Prostate gland (tissue), 2 donors: ENCODE data around the gene SIAH2. TPM values are rescaled to one million over a fixed set of nuclear protein-coding genes. Genes with fewer than 3 reads are reported as not detected.

Experiments
- DNase-seq: peaks from one replicate; pipeline ENCODE4 v3.0.0-alpha.2; 2019; ENCODE audit warnings: low spot score
- H3K27ac ChIP-seq, 2 donors: fragments of 200-600 bp; sonication (generic); 2 replicates each; pipeline ENCODE4 v1.5.1; 2017 to 2019
- H3K27me3 ChIP-seq: fragments of 200-600 bp; sonication (generic); replicated peaks from 2 replicates; pipeline ENCODE4 v1.5.1; 2019; ENCODE audit not compliant: insufficient read depth
- H3K36me3 ChIP-seq, 2 donors: fragments of 200-600 bp; sonication (generic); 1 replicate in 1 of 2; 2 replicates in 1 of 2; pipeline versions ENCODE4 v1.5.1 to v1.8.1; 2017 to 2019
- H3K4me1 ChIP-seq: fragments of 200-600 bp; sonication (generic); replicated peaks from 2 replicates; pipeline ENCODE4 v1.5.1; 2019
- H3K4me3 ChIP-seq, 2 donors: fragments of 200-600 bp; sonication (generic); 2 replicates each; pipeline ENCODE4 v1.5.1; 2017 to 2019
- H3K9me3 ChIP-seq: fragments of 200-600 bp; sonication (generic); 2 replicates; pipeline ENCODE4 v1.5.1; 2017
- POLR2A ChIP-seq: fragments of 450-650 bp; IDR thresholded peaks from one replicate; pipeline ENCODE4 v1.6.1; 2016; ENCODE audit warnings: antibody characterized with exemption, mild to moderate bottlenecking
- POLR2AphosphoS5 ChIP-seq: sonication (generic); formaldehyde crosslinking; IDR thresholded peaks from one replicate; pipeline ENCODE4 v1.6.1; 2017; ENCODE audit warnings: antibody characterized with exemption
- WGBS: methylation state at CpG from one replicate; pipeline ENCODE4 v1.1.5; 2018; 5-methylcytosine and 5-hydroxymethylcytosine counted together
- intact Hi-C: fragments of 100-400 bp; cut with DNase I; formaldehyde crosslinking; loops from one replicate; pipeline ENCODE4 v1.14.2; 2022
- total RNA-seq, 2 donors: library from RNA; depleted of rRNA; stranded (reverse); fragments of >200 nt; gene quantifications; one replicate each; pipeline ENCODE4 v1.1.0, GENCODE V29; 2016
- TF ChIP-seq, protein P1 (sequence below), 4 experiments: fragments of 200-600 bp in 2 of 4; fragments of 450-650 bp in 2 of 4; sonication (generic) in 2 of 4; IDR thresholded peaks; 1 replicate in 3 of 4; 2 replicates in 1 of 4; pipeline ENCODE4 v1.5.1; 2016 to 2019; ENCODE audit warnings: antibody characterized with exemption in 4 of 4, mild to moderate bottlenecking in 2 of 4, moderate library complexity in 2 of 4

SIAH2 gene
- total RNA-seq, 2 donors from 2014 or later = 47.4 to 48.9 TPM

DNA sequence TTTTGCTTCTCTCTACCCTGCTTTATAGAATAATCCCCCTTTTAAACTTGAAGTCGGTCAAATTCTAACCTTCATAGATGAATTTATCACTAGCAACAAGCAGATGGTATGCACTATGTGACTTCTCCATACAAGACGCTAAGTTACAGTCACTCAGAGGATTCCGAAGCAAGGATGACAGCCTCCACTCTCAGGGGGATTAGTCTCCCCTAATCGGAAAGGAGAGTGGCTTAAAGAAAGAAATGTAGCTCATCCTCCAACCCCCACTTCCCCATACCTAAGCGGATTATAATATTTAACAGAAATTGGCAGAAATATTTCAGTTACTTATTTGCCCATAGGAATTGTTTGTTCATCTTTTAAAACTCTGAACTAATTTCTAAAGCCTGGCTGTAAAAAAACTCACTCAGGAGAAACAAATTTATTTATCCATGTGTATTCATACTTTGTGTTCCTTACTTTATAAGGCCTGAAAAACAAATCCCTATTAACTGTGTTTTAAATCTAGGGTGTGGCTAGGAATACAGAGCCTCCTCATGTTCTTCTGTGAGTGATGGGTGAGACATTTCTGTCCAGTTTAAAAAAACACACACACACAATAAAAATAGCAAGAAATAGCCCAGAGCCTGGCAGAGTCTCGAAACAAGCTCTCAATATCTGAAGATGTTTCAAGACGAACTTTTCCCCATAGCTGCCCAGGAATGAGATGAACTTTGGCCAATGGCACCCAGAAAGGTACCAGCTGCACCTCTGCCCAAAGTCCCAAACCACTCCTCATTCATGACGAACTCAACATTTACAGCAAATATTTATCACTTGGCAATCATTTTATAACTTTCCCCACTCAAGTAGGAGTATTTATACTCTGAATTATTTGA, 18.7 kb downstream of the SIAH2 start:
- 46% methylated on average over 8 of the region's 8 CpGs for WGBS
- no peak for TF ChIP-seq POLR2A
- TF ChIP-seq, protein P1, sequence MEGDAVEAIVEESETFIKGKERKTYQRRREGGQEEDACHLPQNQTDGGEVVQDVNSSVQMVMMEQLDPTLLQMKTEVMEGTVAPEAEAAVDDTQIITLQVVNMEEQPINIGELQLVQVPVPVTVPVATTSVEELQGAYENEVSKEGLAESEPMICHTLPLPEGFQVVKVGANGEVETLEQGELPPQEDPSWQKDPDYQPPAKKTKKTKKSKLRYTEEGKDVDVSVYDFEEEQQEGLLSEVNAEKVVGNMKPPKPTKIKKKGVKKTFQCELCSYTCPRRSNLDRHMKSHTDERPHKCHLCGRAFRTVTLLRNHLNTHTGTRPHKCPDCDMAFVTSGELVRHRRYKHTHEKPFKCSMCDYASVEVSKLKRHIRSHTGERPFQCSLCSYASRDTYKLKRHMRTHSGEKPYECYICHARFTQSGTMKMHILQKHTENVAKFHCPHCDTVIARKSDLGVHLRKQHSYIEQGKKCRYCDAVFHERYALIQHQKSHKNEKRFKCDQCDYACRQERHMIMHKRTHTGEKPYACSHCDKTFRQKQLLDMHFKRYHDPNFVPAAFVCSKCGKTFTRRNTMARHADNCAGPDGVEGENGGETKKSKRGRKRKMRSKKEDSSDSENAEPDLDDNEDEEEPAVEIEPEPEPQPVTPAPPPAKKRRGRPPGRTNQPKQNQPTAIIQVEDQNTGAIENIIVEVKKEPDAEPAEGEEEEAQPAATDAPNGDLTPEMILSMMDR (IDR thresholded peaks at IDR 0.05) = no peak
- H3K27ac ChIP-seq = peak overlapping the region; percentile 62 to 72
- no peaks in the 10 kb centered on the region for H3K27me3 ChIP-seq
- intact Hi-C loops = no loop called here
- H3K36me3 ChIP-seq = no peaks in the 10 kb centered on the region
- no peaks in the 10 kb centered on the region for H3K9me3 ChIP-seq
- no peak overlapping the region for H3K4me3 ChIP-seq
- DNase-seq = no peak
- H3K4me1 ChIP-seq = peaks cover 10% of the 10 kb centered on the region

DNA sequence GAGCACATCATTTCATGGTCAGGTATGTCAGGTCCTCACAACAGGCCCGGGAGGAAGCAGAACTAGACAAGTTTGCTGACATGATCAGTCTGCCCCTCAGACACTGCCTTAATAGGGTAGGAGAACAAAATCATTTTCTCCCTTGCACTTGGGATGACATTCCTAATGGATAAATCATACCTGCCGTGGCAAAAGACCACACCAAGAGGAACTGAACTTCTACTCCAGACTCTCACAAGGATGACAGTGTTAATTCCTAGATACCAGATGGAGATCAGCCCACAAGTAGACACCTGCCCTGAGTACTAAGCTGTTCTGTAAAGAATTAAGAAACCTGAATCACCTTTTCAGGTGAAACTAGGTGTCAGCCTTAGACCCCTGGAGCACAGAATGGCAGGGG, 19.5 kb downstream of the SIAH2 start:
- H3K4me3 ChIP-seq = no peak overlapping the region
- H3K9me3 ChIP-seq = no peaks in the 10 kb centered on the region
- TF ChIP-seq, protein P1 (IDR thresholded peaks at IDR 0.05) = no peak
- TF ChIP-seq POLR2A (no peak), POLR2AphosphoS5 (no peak)
- H3K27me3 ChIP-seq = no peaks in the 10 kb centered on the region
- WGBS = 49% methylated on average over 2 of the region's 2 CpGs
- intact Hi-C loops = no loop called here
- no peaks in the 10 kb centered on the region for H3K36me3 ChIP-seq
- no peak for DNase-seq
- peak overlapping the region; percentile 62 to 72 for H3K27ac ChIP-seq
- H3K4me1 ChIP-seq = peaks cover 10% of the 10 kb centered on the region

DNA sequence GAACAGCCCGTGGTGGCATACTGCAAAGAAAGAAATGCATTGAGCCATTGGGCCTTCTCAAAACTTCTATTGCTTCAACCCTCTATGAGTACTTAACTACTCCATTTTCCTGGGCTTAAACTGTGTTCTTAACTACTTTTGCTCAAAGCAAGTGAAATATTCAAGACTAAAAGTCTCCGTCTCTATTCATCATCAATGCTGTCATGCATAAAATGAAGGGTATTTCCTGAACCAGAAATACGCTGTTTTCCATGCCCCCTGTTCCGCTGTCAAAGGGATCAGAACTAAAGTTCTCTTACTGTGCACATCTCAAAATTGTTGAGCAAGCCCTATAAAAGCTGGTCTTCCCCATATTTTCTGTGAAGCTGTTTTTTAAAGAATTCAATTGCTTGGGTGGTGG, 20.3 kb downstream of the SIAH2 start:
- TF ChIP-seq, protein P1 (IDR thresholded peaks at IDR 0.05) = no peak
- no peak for TF ChIP-seq POLR2AphosphoS5
- TF ChIP-seq POLR2A = no peak
- H3K27ac ChIP-seq = peak overlapping the region in 1 of 2 donors; percentile 72

DNA sequence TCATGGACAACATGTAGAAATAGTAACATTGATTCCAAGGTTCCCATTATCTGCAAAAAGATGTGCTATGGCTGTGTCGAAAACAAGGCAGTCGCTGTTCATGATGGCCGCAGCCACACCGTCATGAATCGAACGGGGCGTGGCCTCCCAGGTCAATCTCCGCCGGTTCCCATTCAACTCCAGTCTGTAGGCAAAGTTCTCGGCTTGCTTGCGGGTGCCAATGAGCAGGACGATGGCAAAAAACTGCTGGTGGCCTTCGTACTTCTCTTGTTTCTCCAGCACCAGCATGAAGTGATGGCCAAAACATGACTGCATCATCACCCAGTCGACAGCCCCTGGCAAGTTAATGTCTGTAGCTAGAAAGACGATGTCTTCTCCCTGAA, 20.8 kb downstream of the SIAH2 start:
- TF ChIP-seq POLR2AphosphoS5 (no peak), POLR2A (no peak)
- TF ChIP-seq, protein P1 (IDR thresholded peaks at IDR 0.05) = no peak
- intact Hi-C loops = no loop called here

More for the DNA sequence above, 20.3 kb downstream of the SIAH2 start:
- no peak for DNase-seq
- no peaks in the 10 kb centered on the region for H3K27me3 ChIP-seq
- WGBS = 95% methylated on average over 4 of the region's 4 CpGs
- intact Hi-C loops = no loop called here
- H3K4me1 ChIP-seq = peaks cover 10% of the 10 kb centered on the region
- H3K36me3 ChIP-seq = no peaks in the 10 kb centered on the region
- H3K4me3 ChIP-seq = no peak overlapping the region
- H3K9me3 ChIP-seq = no peaks in the 10 kb centered on the region

More for the DNA sequence above, 20.8 kb downstream of the SIAH2 start:
- no peak for DNase-seq
- Histone ChIP-seq H3K36me3 (no peaks in the 10 kb centered on the region), H3K4me1 (peaks cover 10% of the 10 kb centered on the region), H3K27me3 (no peaks in the 10 kb centered on the region), H3K9me3 (no peaks in the 10 kb centered on the region), H3K27ac (no peak overlapping the region), H3K4me3 (no peak overlapping the region)
- 95% methylated on average over 15 of the region's 15 CpGs for WGBS
